Effector memory CD8-positive, alpha-beta T cell (primary cell): ENCODE data around the gene ATP6V1B1.
"Not testable (repeated sequence)": the region's sequence is repeated elsewhere in the genome, so short reads cannot be mapped to it uniquely, and the experiment has no call there.

Source experiments
- ATAC-seq: fragments of 150-1000 bp; cut with Tn5 transposase; replicated peaks from 2 replicates; pipeline ENCODE4 v1.10.0; 2021; ENCODE audit warnings: mild to moderate bottlenecking, moderate library complexity
- DNase-seq, 3 experiments: peaks; one replicate each; pipeline ENCODE4 v3.0.0; 2021
- H3K27ac Mint-ChIP-seq, 2 donors: one replicate each; pipeline ENCODE4 v1.8.0; 2022; ENCODE audit warnings: mild to moderate bottlenecking in 2 of 2, mixed read lengths in 2 of 2, moderate library complexity in 2 of 2
- H3K27me3 Mint-ChIP-seq, 2 donors: one replicate each; pipeline ENCODE4 v1.8.0; 2022; ENCODE audit warnings: mixed read lengths in 2 of 2
- H3K36me3 Mint-ChIP-seq: one replicate; pipeline ENCODE4 v1.8.0; 2022; ENCODE audit warnings: mild to moderate bottlenecking, moderate library complexity, mixed read lengths; ENCODE audit not compliant: insufficient read depth
- H3K4me1 Mint-ChIP-seq, 2 donors: one replicate each; pipeline ENCODE4 v1.8.0; 2022; ENCODE audit warnings: low read depth in 2 of 2, mixed read lengths in 2 of 2
- H3K4me3 Mint-ChIP-seq, 2 donors: one replicate each; pipeline ENCODE4 v1.8.0; 2022; ENCODE audit warnings: mild to moderate bottlenecking in 2 of 2, mixed read lengths in 2 of 2, moderate library complexity in 2 of 2
- H3K9me3 Mint-ChIP-seq, 2 donors: one replicate each; pipeline ENCODE4 v1.8.0; 2022; ENCODE audit warnings: mixed read lengths in 2 of 2

The ATP6V1B1 gene

DNA sequence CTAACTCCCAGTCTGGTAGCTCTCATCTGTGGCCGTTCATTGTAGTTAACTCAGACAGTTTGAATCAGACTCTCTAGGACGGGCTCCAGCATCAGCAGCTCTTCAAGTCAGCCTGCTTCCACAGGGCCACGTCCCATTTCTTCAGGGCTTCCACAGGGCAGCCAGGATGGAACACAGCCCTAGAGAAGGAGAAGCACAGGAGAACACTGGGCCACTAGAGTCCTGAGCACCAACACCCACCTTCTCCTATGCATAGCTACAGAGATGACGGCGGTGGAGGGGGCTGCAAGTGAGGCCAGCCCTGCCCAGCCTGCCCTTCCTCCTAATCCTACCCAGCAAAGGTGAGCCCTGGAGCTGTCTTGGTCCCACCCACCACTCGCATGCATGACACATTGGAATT lies 69.2 kb downstream of the ATP6V1B1 start:
- no peak for ATAC-seq
- peaks cover 9 to 61% of the 10 kb centered on the region in 2 donors for H3K27me3 Mint-ChIP-seq
- no peaks in the 10 kb centered on the region for H3K9me3 Mint-ChIP-seq
- H3K4me3 Mint-ChIP-seq = no peak overlapping the region
- H3K27ac Mint-ChIP-seq = no peak overlapping the region
- peaks cover 0 to 8% of the 10 kb centered on the region in 2 donors for H3K4me1 Mint-ChIP-seq
- no peaks in the 10 kb centered on the region for H3K36me3 Mint-ChIP-seq
- no peak for DNase-seq

DNA sequence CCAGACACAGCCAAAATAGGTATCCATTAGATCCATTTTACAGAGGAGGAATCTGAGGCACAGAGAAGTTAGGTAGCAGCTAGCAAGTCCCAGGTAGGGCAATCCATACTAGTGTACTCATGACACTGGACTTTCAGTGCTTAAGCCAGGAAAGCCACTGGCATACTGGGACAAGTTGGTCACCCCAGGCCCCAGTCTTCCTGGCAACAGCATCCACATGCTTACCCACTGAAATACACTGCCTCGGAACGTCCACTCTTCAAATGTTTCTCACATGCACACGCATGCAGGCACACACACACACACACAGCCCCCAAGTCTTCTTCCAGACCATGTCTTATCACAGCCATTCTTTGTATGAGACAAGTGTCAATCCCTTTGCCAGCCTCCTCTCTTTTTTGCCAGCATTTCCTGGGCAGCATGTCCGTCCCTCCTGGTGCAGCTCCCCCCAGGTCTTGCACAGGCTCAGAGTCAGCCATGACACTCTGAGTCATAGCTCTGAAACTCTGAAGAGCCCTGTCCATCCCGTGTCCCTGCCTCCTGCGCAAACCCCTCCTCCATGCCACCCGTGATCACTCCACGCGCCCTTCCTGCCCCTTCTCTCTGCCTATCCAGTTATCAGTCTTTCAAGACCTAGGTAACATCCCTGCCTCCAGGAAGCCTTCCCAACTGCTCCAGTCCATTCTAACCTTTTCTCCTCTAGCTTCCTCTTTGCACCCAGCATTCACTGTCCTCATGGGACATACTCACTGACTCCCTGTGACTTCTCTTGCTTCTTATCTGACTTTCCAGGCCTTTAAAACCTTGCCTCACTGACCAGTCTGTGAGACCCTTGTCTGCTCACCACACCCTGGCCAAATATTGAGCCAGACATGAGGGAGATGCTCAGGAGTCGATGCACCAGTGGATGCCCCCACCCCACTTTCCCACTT lies 69.8 kb downstream of the ATP6V1B1 start:
- H3K4me3 Mint-ChIP-seq = no peak overlapping the region
- peaks cover 0 to 8% of the 10 kb centered on the region in 2 donors for H3K4me1 Mint-ChIP-seq
- peaks cover 16 to 68% of the 10 kb centered on the region in 2 donors for H3K27me3 Mint-ChIP-seq
- ATAC-seq (no peak), DNase-seq (no peak)
- no peak overlapping the region for H3K27ac Mint-ChIP-seq
- no peaks in the 10 kb centered on the region for H3K36me3 Mint-ChIP-seq
- no peaks in the 10 kb centered on the region for H3K9me3 Mint-ChIP-seq

DNA sequence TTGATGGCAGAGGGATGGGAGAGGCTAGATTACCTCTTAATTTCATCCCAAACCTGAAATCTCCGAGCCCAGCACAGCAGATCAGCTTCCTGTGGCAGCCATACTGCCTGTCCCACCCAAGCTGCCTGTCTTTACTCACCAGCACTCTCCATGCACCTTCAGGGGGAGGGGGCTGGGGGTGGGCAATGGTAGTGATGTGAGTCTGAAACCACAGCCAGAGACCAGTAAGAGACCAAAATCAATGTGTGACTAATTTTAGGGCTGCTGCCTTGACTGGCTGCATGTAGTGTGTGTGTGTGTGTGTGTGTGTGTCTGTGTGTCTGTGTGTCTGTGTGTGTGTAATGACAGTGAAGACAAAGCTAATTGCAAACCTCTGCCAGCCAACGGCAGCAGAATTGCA lies 70.6 kb downstream of the ATP6V1B1 start:
- no peak overlapping the region for H3K4me3 Mint-ChIP-seq
- no peak for DNase-seq
- H3K27ac Mint-ChIP-seq = no peak overlapping the region
- no peak for ATAC-seq
- H3K9me3 Mint-ChIP-seq = no peaks in the 10 kb centered on the region
- H3K36me3 Mint-ChIP-seq = no peaks in the 10 kb centered on the region
- H3K4me1 Mint-ChIP-seq = peaks cover 0 to under 1% of the 10 kb centered on the region in 2 donors
- peaks cover 23 to 76% of the 10 kb centered on the region in 2 donors for H3K27me3 Mint-ChIP-seq

DNA sequence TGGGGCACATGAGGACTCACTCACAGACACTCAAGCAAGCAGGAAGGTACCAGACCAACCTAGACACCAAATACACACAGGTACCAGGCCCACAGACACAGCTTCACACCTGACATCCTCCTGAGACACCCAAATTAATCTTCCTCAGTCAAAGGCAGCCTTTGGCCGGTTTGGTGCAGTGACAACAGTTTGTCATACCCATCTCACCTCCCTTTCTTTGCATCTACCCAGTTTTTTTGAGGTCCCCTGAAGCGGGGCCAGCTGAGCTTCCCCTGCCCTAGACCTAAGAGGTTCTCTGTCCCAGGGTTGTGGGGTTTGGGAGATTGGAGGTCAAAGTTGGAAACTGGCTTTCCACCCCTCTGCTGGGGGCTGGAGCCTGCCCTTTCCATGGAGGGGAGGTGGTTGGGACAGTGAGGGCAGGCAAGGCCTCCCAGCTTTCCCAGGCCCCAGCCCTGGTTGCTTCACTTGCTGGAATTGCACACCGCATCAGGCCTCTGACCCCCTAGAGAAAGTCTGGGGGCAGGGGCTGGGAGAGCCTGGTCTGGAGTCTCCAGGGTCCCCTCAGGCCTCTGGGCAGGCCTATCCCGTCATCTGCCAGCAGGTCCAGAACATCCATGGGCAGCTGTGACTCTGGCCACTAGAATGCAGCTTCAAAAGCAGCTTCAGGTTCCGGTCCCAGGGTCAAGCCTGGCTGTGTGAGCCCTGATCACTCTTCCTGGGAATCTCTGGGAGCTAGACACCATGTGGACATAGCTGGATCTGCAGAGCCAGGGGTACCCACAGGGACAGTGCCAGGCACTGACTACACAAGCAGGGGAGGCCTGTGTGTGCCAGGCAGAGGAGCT lies 71.5 kb downstream of the ATP6V1B1 start:
- Mint-ChIP-seq H3K27ac (no peak overlapping the region), H3K9me3 (no peaks in the 10 kb centered on the region), H3K4me1 (peaks cover 2 to 3% of the 10 kb centered on the region in 2 donors), H3K27me3 (peaks cover 32 to 85% of the 10 kb centered on the region in 2 donors), H3K4me3 (no peak overlapping the region), H3K36me3 (no peaks in the 10 kb centered on the region)
- no peak for DNase-seq
- no peak for ATAC-seq

DNA sequence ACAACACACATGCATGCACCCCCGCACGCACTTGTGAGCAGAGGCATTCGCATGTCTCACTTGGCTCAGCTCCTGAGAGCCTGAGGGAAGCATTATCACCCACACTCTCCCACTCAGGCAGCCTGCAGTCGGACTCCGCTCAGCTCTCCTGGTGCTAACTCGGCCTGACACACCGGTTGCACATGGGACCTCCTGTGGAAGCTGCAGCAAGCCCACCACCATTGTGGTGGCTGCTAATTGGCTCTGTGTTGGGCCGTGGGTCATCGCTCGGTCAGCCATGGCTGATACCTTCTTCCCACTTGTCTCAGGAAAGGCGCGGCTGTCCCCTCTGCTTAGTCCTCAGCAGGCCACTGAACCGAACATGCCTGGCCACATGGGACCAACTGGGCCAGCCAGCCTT lies 72.6 kb downstream of the ATP6V1B1 start:
- Mint-ChIP-seq H3K9me3 (no peaks in the 10 kb centered on the region), H3K27me3 (peaks cover 35 to 84% of the 10 kb centered on the region in 2 donors), H3K27ac (no peak overlapping the region), H3K4me1 (peaks cover 2 to 3% of the 10 kb centered on the region in 2 donors), H3K36me3 (no peaks in the 10 kb centered on the region), H3K4me3 (no peak overlapping the region)
- no peak for ATAC-seq
- DNase-seq = no peak

DNA sequence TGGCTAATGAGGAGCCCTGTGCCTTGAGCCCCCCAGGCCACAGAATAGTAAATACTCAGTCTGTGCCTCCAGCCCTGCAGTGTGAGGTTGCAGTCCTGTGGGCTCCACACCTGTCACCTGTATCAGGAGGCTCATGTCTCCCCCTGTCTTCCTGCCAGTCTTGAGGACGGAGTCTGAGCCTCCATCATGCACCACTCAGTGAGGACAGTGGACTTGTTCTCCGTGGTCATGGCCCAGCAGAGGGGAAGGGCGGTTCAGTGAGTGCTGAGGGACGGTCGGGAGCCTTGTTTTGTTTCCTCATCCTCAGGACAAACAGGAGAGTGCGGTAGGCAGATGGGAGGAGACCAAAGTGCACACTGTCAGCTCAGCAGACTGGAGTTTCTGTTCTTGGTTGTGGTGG lies 76.1 kb downstream of the ATP6V1B1 start:
- not testable (repeated sequence) for H3K4me3 Mint-ChIP-seq, H3K27ac Mint-ChIP-seq, DNase-seq, H3K4me1 Mint-ChIP-seq, ATAC-seq, H3K9me3 Mint-ChIP-seq, H3K36me3 Mint-ChIP-seq
- H3K27me3 Mint-ChIP-seq = peaks cover 30 to 49% of the 10 kb centered on the region in 2 donors
